IMR-90 (cell line): ENCODE measurements around the gene UBE2G1.
"Not testable (repeated sequence)": the region's sequence is repeated elsewhere in the genome, so short reads cannot be mapped to it uniquely, and the experiment has no call there.

Experiments used
- FOS ChIP-seq: fragments of 150-350 bp; IDR thresholded peaks from 2 replicates; pipeline ENCODE4 v1.6.1; 2016; ENCODE audit warnings: low read depth, low read length
- TF ChIP-seq, protein P1 (sequence below): conservative IDR thresholded peaks from 2 replicates; pipeline ENCODE4 v1.5.1; 2012; ENCODE audit warnings: mild to moderate bottlenecking, low read depth, low read length, improper control_type of control experiment
- TF ChIP-seq, protein P2 (sequence below): fragments of 150-350 bp; IDR thresholded peaks from 2 replicates; pipeline ENCODE4 v1.6.1; 2017; ENCODE audit warnings: mild to moderate bottlenecking, antibody characterized with exemption, low read length, low read depth

DNA sequence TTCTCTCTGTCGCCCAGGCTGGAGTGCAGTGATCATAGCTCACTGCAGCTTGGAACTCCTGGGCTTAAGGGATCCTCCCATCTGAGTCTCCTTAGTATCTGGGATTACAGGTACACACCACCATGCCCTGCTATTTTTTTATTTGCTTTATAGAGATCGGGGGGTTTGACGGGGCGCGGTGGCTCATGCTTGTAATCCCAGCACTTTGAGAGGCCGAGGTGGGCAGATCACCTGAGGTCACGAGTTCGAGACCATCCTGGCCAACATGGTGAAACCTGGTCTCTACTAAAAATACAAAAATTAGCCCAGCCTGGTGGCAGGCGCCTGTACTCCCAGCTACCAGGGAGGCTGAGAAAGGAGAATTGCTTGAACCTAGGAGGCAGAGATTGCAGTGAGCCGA is 702 bp upstream of the UBE2G1 start:
- TF ChIP-seq FOS, result not testable (repeated sequence)
- TF ChIP-seq, protein P1, sequence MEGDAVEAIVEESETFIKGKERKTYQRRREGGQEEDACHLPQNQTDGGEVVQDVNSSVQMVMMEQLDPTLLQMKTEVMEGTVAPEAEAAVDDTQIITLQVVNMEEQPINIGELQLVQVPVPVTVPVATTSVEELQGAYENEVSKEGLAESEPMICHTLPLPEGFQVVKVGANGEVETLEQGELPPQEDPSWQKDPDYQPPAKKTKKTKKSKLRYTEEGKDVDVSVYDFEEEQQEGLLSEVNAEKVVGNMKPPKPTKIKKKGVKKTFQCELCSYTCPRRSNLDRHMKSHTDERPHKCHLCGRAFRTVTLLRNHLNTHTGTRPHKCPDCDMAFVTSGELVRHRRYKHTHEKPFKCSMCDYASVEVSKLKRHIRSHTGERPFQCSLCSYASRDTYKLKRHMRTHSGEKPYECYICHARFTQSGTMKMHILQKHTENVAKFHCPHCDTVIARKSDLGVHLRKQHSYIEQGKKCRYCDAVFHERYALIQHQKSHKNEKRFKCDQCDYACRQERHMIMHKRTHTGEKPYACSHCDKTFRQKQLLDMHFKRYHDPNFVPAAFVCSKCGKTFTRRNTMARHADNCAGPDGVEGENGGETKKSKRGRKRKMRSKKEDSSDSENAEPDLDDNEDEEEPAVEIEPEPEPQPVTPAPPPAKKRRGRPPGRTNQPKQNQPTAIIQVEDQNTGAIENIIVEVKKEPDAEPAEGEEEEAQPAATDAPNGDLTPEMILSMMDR, result not testable (repeated sequence)
- TF ChIP-seq, protein P2, sequence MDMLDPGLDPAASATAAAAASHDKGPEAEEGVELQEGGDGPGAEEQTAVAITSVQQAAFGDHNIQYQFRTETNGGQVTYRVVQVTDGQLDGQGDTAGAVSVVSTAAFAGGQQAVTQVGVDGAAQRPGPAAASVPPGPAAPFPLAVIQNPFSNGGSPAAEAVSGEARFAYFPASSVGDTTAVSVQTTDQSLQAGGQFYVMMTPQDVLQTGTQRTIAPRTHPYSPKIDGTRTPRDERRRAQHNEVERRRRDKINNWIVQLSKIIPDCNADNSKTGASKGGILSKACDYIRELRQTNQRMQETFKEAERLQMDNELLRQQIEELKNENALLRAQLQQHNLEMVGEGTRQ, result not testable (repeated sequence)
